C4-2B (cell line): ENCODE measurements around the gene DLX3.

ENCODE experiments used
- CTCF ChIP-seq: fragments of 450-650 bp; conservative IDR thresholded peaks from 2 replicates; pipeline ENCODE4 v1.5.1; 2017; ENCODE audit warnings: mild to moderate bottlenecking
- ZFX ChIP-seq: fragments of 450-650 bp; IDR thresholded peaks from 2 replicates; pipeline ENCODE4 v1.6.1; 2017

- TF ChIP-seq CTCF (no peak), ZFX (no peak)
Measured at GRCh38 chr17:50039058-50039457, 44.0 kb upstream of the DLX3 start.
